Astrocyte of the spinal cord (primary cell): ENCODE data around the gene ORC4.

Experiments used
- DNase-seq: peaks from one replicate; pipeline ENCODE4 v3.0.0; 2011; ENCODE audit warnings: low read depth, low spot score
- H3K4me3 ChIP-seq: 2 replicates; pipeline ENCODE4 v1.5.1; 2011; ENCODE audit warnings: low read depth, mild to moderate bottlenecking, low read length, moderate library complexity
- in situ Hi-C: cut with HindIII; loops from 2 replicates; pipeline ENCODE4 v1.10.0; 2017; ENCODE audit warnings: low sequenced_read_pairs
- TF ChIP-seq, protein P1 (sequence below): IDR thresholded peaks from 2 replicates; pipeline ENCODE4 v1.5.1; 2012; ENCODE audit warnings: low read depth, mild to moderate bottlenecking, low read length, inconsistent platforms

ORC4 gene

DNA sequence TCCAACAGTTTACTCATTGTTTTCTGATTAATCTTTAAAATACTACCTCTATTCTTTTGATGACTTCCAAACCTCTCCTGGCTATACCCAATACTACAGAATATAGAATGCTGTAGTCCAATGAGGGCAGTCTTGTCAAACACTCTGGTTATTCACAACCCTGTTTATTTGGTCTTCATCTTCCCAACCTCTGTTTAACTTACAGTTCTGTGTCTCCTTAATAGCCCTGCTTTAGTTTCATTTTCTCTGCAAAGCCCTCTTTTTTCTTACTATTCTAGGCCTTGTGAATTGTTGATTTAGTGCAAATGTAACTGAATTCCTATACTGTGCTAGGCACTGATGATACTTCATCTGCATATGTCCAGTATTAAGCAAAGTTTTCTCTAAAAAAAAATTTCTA, 135.7 kb downstream of the ORC4 start:
- H3K4me3 ChIP-seq: no peak overlapping the region
- DNase-seq: peak; percentile 13
- TF ChIP-seq, protein P1, sequence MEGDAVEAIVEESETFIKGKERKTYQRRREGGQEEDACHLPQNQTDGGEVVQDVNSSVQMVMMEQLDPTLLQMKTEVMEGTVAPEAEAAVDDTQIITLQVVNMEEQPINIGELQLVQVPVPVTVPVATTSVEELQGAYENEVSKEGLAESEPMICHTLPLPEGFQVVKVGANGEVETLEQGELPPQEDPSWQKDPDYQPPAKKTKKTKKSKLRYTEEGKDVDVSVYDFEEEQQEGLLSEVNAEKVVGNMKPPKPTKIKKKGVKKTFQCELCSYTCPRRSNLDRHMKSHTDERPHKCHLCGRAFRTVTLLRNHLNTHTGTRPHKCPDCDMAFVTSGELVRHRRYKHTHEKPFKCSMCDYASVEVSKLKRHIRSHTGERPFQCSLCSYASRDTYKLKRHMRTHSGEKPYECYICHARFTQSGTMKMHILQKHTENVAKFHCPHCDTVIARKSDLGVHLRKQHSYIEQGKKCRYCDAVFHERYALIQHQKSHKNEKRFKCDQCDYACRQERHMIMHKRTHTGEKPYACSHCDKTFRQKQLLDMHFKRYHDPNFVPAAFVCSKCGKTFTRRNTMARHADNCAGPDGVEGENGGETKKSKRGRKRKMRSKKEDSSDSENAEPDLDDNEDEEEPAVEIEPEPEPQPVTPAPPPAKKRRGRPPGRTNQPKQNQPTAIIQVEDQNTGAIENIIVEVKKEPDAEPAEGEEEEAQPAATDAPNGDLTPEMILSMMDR: no peak
- in situ Hi-C loops: no loop called here

DNA sequence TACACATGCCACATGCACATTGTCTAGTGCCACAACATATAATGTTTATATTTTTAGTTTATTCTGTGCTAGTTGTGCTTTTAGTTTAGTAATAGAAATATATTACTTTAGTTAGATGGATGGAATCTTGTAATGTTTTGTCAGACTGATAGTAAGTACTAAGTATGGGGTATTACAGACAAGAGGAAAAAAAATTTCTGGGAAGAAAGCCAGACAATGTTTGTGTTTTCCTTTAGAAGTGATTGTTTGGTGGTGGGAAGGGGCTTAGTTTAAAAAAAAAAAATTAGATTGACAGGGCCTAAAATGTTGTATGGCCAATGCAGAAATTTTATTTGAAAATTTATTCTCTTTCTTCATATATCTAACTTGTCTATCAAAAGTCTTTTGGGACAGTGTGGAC, 137.9 kb downstream of the ORC4 start:
- TF ChIP-seq, protein P1: no peak
- DNase-seq: no peak
- H3K4me3 ChIP-seq: no peak overlapping the region
- in situ Hi-C loops: no loop called here
